HEK293 (cell line): ENCODE measurements around the gene CRB2.

Experiments used
- CTCF ChIA-PET: fragments of 350-600 bp; formaldehyde crosslinking; extraction: SDS; loops from one replicate; lab custom pipeline; 2021; ENCODE audit warnings: antibody characterized with exemption; lab: Yijun Ruan, JAX
- POLR2A ChIA-PET: fragments of 300-600 bp; formaldehyde crosslinking; extraction: SDS; loops from one replicate; lab custom pipeline; 2020; ENCODE audit warnings: antibody characterized with exemption, inconsistent platforms; lab: Yijun Ruan, JAX
- H3K27ac ChIP-seq: fragments of 200-500 bp; sonication (Bioruptor generic); 2 replicates; pipeline ENCODE4 v1.5.1; 2014; ENCODE audit warnings: low read depth, low read length, control low read depth, inconsistent platforms; ENCODE audit errors: extremely low read depth
- H3K36me3 ChIP-seq, 2 experiments: fragments of 200-500 bp in 1 of 2; sonication (Bioruptor generic) in 1 of 2; 1 replicate in 1 of 2; 2 replicates in 1 of 2; pipeline ENCODE4 v1.5.1; 2014 to 2017; ENCODE audit warnings: inconsistent platforms in 2 of 2, low read length in 2 of 2; ENCODE audit not compliant: control insufficient read depth in 2 of 2, insufficient read depth in 1 of 2
- H3K4me1 ChIP-seq: fragments of 200-500 bp; sonication (Bioruptor generic); 2 replicates; pipeline ENCODE4 v1.5.1; 2014; ENCODE audit warnings: mild to moderate bottlenecking, low read length, inconsistent platforms; ENCODE audit not compliant: control insufficient read depth, insufficient read depth
- H3K4me3 ChIP-seq: 2 replicates; pipeline ENCODE4 v1.5.1; 2011; ENCODE audit warnings: low read depth, mild to moderate bottlenecking, control low read depth, low read length, moderate library complexity
- H3K9me3 ChIP-seq: fragments of 200-500 bp; sonication (Bioruptor generic); 2 replicates; pipeline ENCODE4 v1.5.1; 2014; ENCODE audit warnings: low read depth, low read length, inconsistent platforms; ENCODE audit not compliant: control insufficient read depth, insufficient read depth
- BCL6B ChIP-seq: fragments of 450-650 bp; formaldehyde crosslinking; IDR thresholded peaks from 2 replicates; pipeline ENCODE4 v1.5.1; 2017; ENCODE audit warnings: missing biosample characterization, missing genetic modification characterization
- CTCF ChIP-seq: fragments of 450-650 bp; formaldehyde crosslinking; IDR thresholded peaks from 2 replicates; pipeline ENCODE4 v1.5.1; 2016; ENCODE audit warnings: missing biosample characterization, missing genetic modification characterization
- GLIS2 ChIP-seq: fragments of 450-650 bp; formaldehyde crosslinking; IDR thresholded peaks from 2 replicates; pipeline ENCODE4 v1.5.1; 2016; ENCODE audit warnings: missing biosample characterization, missing genetic modification characterization
- KLF7 ChIP-seq: fragments of 450-650 bp; formaldehyde crosslinking; IDR thresholded peaks from 2 replicates; pipeline ENCODE4 v1.5.1; 2016; ENCODE audit warnings: missing biosample characterization, missing genetic modification characterization, borderline replicate concordance
- KLF8 ChIP-seq: fragments of 450-650 bp; formaldehyde crosslinking; IDR thresholded peaks from 2 replicates; pipeline ENCODE4 v1.5.1; 2016; ENCODE audit warnings: missing biosample characterization, missing genetic modification characterization
- KLF9 ChIP-seq: fragments of 450-650 bp; formaldehyde crosslinking; IDR thresholded peaks from 2 replicates; pipeline ENCODE4 v1.5.1; 2016; ENCODE audit warnings: missing biosample characterization, missing genetic modification characterization, low read depth
- SETDB1 ChIP-seq: IDR thresholded peaks from one replicate; pipeline ENCODE4 v1.6.1; 2017; ENCODE audit warnings: mild to moderate bottlenecking, low read length, moderate library complexity, mixed read lengths; ENCODE audit not compliant: insufficient read length
- ZBTB20 ChIP-seq: fragments of 450-650 bp; formaldehyde crosslinking; IDR thresholded peaks from 2 replicates; pipeline ENCODE4 v1.5.1; 2016; ENCODE audit warnings: missing biosample characterization, missing genetic modification characterization
- ZBTB21 ChIP-seq: fragments of 450-650 bp; formaldehyde crosslinking; IDR thresholded peaks from 2 replicates; pipeline ENCODE4 v1.5.1; 2017; ENCODE audit warnings: missing biosample characterization, missing genetic modification characterization
- ZFHX2 ChIP-seq: fragments of 450-650 bp; formaldehyde crosslinking; conservative IDR thresholded peaks from 2 replicates; pipeline ENCODE4 v1.5.1; 2016; ENCODE audit warnings: missing biosample characterization, missing genetic modification characterization
- ZFP3 ChIP-seq: fragments of 450-650 bp; formaldehyde crosslinking; IDR thresholded peaks from 2 replicates; pipeline ENCODE4 v1.5.1; 2016; ENCODE audit warnings: low read depth, missing biosample characterization, missing genetic modification characterization
- ZNF155 ChIP-seq: fragments of 450-650 bp; formaldehyde crosslinking; IDR thresholded peaks from 2 replicates; pipeline ENCODE4 v1.5.1; 2016; ENCODE audit warnings: missing biosample characterization, missing genetic modification characterization
- ZNF16 ChIP-seq: fragments of 450-650 bp; formaldehyde crosslinking; IDR thresholded peaks from 2 replicates; pipeline ENCODE4 v1.5.1; 2016; ENCODE audit warnings: low read depth, missing biosample characterization, missing genetic modification characterization
- ZNF211 ChIP-seq: fragments of 450-650 bp; formaldehyde crosslinking; IDR thresholded peaks from 2 replicates; pipeline ENCODE4 v1.5.1; 2016; ENCODE audit warnings: low read depth, missing biosample characterization, missing genetic modification characterization
- ZNF311 ChIP-seq: fragments of 450-650 bp; formaldehyde crosslinking; IDR thresholded peaks from 2 replicates; pipeline ENCODE4 v1.5.1; 2017; ENCODE audit warnings: missing biosample characterization, missing genetic modification characterization, borderline replicate concordance
- ZNF654 ChIP-seq: fragments of 450-650 bp; formaldehyde crosslinking; IDR thresholded peaks from 2 replicates; pipeline ENCODE4 v1.5.1; 2016; ENCODE audit warnings: low read depth, missing biosample characterization, missing genetic modification characterization
- ZSCAN4 ChIP-seq: fragments of 450-650 bp; formaldehyde crosslinking; IDR thresholded peaks from 2 replicates; pipeline ENCODE4 v1.5.1; 2017; ENCODE audit warnings: missing biosample characterization, missing genetic modification characterization

CRB2 gene

GRCh38 chr9:123402981-123403509 is 47.0 kb downstream of the CRB2 start (continued):
- no peak for TF ChIP-seq ZBTB21 (tag by site-specific recombination)
- TF ChIP-seq, all 188 proteins: peak for 0

DNA sequence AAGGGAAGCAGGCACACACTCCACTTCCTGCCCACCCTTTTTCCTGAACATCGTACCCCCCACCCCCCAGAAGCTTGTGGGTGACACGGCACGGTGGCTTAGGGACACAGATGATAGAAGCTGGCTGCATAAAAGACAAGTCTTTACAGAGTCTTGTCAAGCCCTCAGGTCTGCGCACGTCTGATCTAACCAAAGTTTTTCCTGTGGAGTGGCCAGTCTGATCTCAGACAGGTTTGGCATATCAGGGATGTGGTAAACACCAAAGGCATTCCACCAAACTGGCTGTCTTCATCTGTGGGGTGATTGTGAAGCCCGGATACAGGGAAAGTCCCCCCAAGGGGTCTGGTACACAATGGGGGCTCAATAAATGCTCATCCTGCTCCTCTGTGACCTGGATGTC is 50.0 kb downstream of the CRB2 start:
- no peaks in the 10 kb centered on the region for H3K9me3 ChIP-seq
- no peak for TF ChIP-seq ZNF654 (tag by site-specific recombination)
- TF ChIP-seq ZNF211, result no peak
- no peak for TF ChIP-seq ZNF311 (tag by site-specific recombination)
- no peak for TF ChIP-seq ZFP3 (tag by site-specific recombination)
- no peak for TF ChIP-seq BCL6B (tag by site-specific recombination)
- TF ChIP-seq, all 188 proteins: peak for 0
- ChIA-PET POLR2A (no interaction called here), CTCF (interaction anchor here (0.7 kb wide), 1 partner anchor 128 kb away, joined by 3 read pairs; no protein-coding TSS in a partner anchor)
- peaks cover 7% of the 10 kb centered on the region for H3K4me1 ChIP-seq
- H3K27ac ChIP-seq, result no peak overlapping the region
- no peak overlapping the region for H3K4me3 ChIP-seq
- no peaks in the 10 kb centered on the region for H3K36me3 ChIP-seq

GRCh38 chr9:123406691-123407216 is 50.8 kb downstream of the CRB2 start:
- no peak overlapping the region for H3K4me3 ChIP-seq
- no peaks in the 10 kb centered on the region for H3K36me3 ChIP-seq
- H3K4me1 ChIP-seq, result peaks cover 7% of the 10 kb centered on the region
- CTCF ChIA-PET, result interaction anchor here (0.7 kb wide), 1 partner anchor 128 kb away, joined by 3 read pairs; no protein-coding TSS in a partner anchor
- H3K9me3 ChIP-seq, result no peaks in the 10 kb centered on the region
- TF ChIP-seq GLIS2 (no peak), ZBTB20 (tag by site-specific recombination) (peak; percentile 94)
- POLR2A ChIA-PET, result no interaction called here
- H3K27ac ChIP-seq, result no peak overlapping the region

GRCh38 chr9:123407217-123407851 is 51.3 kb downstream of the CRB2 start:
- ChIA-PET CTCF (no interaction called here), POLR2A (no interaction called here)
- H3K4me1 ChIP-seq, result peaks cover 7% of the 10 kb centered on the region
- H3K36me3 ChIP-seq, result no peaks in the 10 kb centered on the region
- H3K27ac ChIP-seq, result no peak overlapping the region
- H3K4me3 ChIP-seq, result no peak overlapping the region
- H3K9me3 ChIP-seq, result no peaks in the 10 kb centered on the region
- TF ChIP-seq KLF8 (tag by site-specific recombination) (no peak), SETDB1 (no peak), ZSCAN4 (tag by site-specific recombination) (0 out of 2 replicates have a peak, but pooled peaks have one; percentile 28), KLF9 (tag by site-specific recombination) (0 out of 2 replicates have a peak, but pooled peaks have one; percentile 19), KLF7 (tag by site-specific recombination) (no peak), ZNF16 (tag by site-specific recombination) (no peak), CTCF (tag by site-specific recombination) (no peak), ZNF155 (tag by site-specific recombination) (no peak), ZFHX2 (0 out of 2 replicates have a peak, but pooled peaks have one; percentile 28)
